HEK293 (cell line): ENCODE measurements around the gene CASP8AP2.

ENCODE experiments used
- KLF10 ChIP-seq: fragments of 450-650 bp; IDR thresholded peaks from 2 replicates; pipeline ENCODE4 v1.5.1; 2018; ENCODE audit warnings: missing biosample characterization, mild to moderate bottlenecking, missing genetic modification characterization
- KLF9 ChIP-seq: fragments of 450-650 bp; formaldehyde crosslinking; IDR thresholded peaks from 2 replicates; pipeline ENCODE4 v1.5.1; 2016; ENCODE audit warnings: missing biosample characterization, missing genetic modification characterization, low read depth
- OSR2 ChIP-seq: fragments of 450-650 bp; formaldehyde crosslinking; IDR thresholded peaks from 2 replicates; pipeline ENCODE4 v1.5.1; 2016; ENCODE audit warnings: missing biosample characterization, missing genetic modification characterization
- PRDM1 ChIP-seq: fragments of 450-650 bp; formaldehyde crosslinking; IDR thresholded peaks from 2 replicates; pipeline ENCODE4; 2016; ENCODE audit warnings: missing biosample characterization, missing genetic modification characterization
- REPIN1 ChIP-seq: fragments of 450-650 bp; formaldehyde crosslinking; IDR thresholded peaks from 2 replicates; pipeline ENCODE4 v1.5.1; 2017; ENCODE audit warnings: missing biosample characterization, missing genetic modification characterization, low read depth
- SP7 ChIP-seq: fragments of 450-650 bp; formaldehyde crosslinking; IDR thresholded peaks from 2 replicates; pipeline ENCODE4 v1.5.1; 2016; ENCODE audit warnings: missing biosample characterization, missing genetic modification characterization
- YY1 ChIP-seq: fragments of 450-650 bp; formaldehyde crosslinking; IDR thresholded peaks from 2 replicates; pipeline ENCODE4 v1.5.1; 2018; ENCODE audit warnings: missing biosample characterization, missing genetic modification characterization
- ZFP69B ChIP-seq: fragments of 450-650 bp; formaldehyde crosslinking; IDR thresholded peaks from 2 replicates; pipeline ENCODE4 v1.5.1; 2016; ENCODE audit warnings: missing biosample characterization, missing genetic modification characterization
- ZNF121 ChIP-seq: fragments of 450-650 bp; formaldehyde crosslinking; IDR thresholded peaks from 2 replicates; pipeline ENCODE4 v1.5.1; 2016; ENCODE audit warnings: missing biosample characterization, missing genetic modification characterization
- ZNF155 ChIP-seq: fragments of 450-650 bp; formaldehyde crosslinking; IDR thresholded peaks from 2 replicates; pipeline ENCODE4 v1.5.1; 2016; ENCODE audit warnings: missing biosample characterization, missing genetic modification characterization
- ZNF2 ChIP-seq: fragments of 450-650 bp; formaldehyde crosslinking; IDR thresholded peaks from 2 replicates; pipeline ENCODE4 v1.5.1; 2016; ENCODE audit warnings: missing biosample characterization, missing genetic modification characterization
- ZNF223 ChIP-seq: fragments of 450-650 bp; formaldehyde crosslinking; IDR thresholded peaks from 2 replicates; pipeline ENCODE4 v1.5.1; 2016; ENCODE audit warnings: missing biosample characterization, missing genetic modification characterization
- ZNF23 ChIP-seq: fragments of 450-650 bp; formaldehyde crosslinking; IDR thresholded peaks from 2 replicates; pipeline ENCODE4 v1.5.1; 2016; ENCODE audit warnings: missing biosample characterization, missing genetic modification characterization, borderline replicate concordance
- ZNF24 ChIP-seq: fragments of 450-650 bp; formaldehyde crosslinking; IDR thresholded peaks from 2 replicates; pipeline ENCODE4 v1.5.1; 2016; ENCODE audit warnings: missing biosample characterization, missing genetic modification characterization
- ZNF266 ChIP-seq: fragments of 450-650 bp; formaldehyde crosslinking; IDR thresholded peaks from 2 replicates; pipeline ENCODE4 v1.5.1; 2016; ENCODE audit warnings: missing biosample characterization, missing genetic modification characterization, low read depth
- ZNF292 ChIP-seq: fragments of 450-650 bp; formaldehyde crosslinking; IDR thresholded peaks from 2 replicates; pipeline ENCODE4 v1.5.1; 2016; ENCODE audit warnings: low read depth, missing biosample characterization, missing genetic modification characterization, borderline replicate concordance
- ZNF311 ChIP-seq: fragments of 450-650 bp; formaldehyde crosslinking; IDR thresholded peaks from 2 replicates; pipeline ENCODE4 v1.5.1; 2017; ENCODE audit warnings: missing biosample characterization, missing genetic modification characterization, borderline replicate concordance
- ZNF37A ChIP-seq: fragments of 450-650 bp; IDR thresholded peaks from 2 replicates; pipeline ENCODE4 v1.5.1; 2018; ENCODE audit warnings: missing biosample characterization, missing genetic modification characterization
- ZNF416 ChIP-seq: fragments of 450-650 bp; formaldehyde crosslinking; IDR thresholded peaks from 2 replicates; pipeline ENCODE4 v1.5.1; 2016; ENCODE audit warnings: missing biosample characterization, missing genetic modification characterization
- ZNF530 ChIP-seq: fragments of 450-650 bp; formaldehyde crosslinking; IDR thresholded peaks from 2 replicates; pipeline ENCODE4 v1.5.1; 2016; ENCODE audit warnings: low read depth, missing biosample characterization, missing genetic modification characterization
- ZNF548 ChIP-seq: fragments of 450-650 bp; formaldehyde crosslinking; IDR thresholded peaks from 2 replicates; pipeline ENCODE4 v1.5.1; 2016; ENCODE audit warnings: missing biosample characterization, missing genetic modification characterization
- ZNF558 ChIP-seq: fragments of 450-650 bp; formaldehyde crosslinking; IDR thresholded peaks from 2 replicates; pipeline ENCODE4 v1.5.1; 2016; ENCODE audit warnings: missing biosample characterization, missing genetic modification characterization
- ZNF600 ChIP-seq: fragments of 450-650 bp; formaldehyde crosslinking; IDR thresholded peaks from 2 replicates; pipeline ENCODE4 v1.5.1; 2016; ENCODE audit warnings: missing biosample characterization, missing genetic modification characterization
- ZNF670 ChIP-seq: fragments of 450-650 bp; formaldehyde crosslinking; IDR thresholded peaks from 2 replicates; pipeline ENCODE4 v1.5.1; 2016; ENCODE audit warnings: missing biosample characterization, missing genetic modification characterization, low read depth
- ZNF776 ChIP-seq: fragments of 450-650 bp; formaldehyde crosslinking; IDR thresholded peaks from 2 replicates; pipeline ENCODE4 v1.5.0; 2017; ENCODE audit warnings: missing biosample characterization, missing genetic modification characterization, borderline replicate concordance
- ZNF843 ChIP-seq: fragments of 450-650 bp; formaldehyde crosslinking; IDR thresholded peaks from 2 replicates; pipeline ENCODE4 v1.5.1; 2016; ENCODE audit warnings: missing biosample characterization, missing genetic modification characterization
- ZXDB ChIP-seq: fragments of 450-650 bp; formaldehyde crosslinking; IDR thresholded peaks from 2 replicates; pipeline ENCODE4 v1.5.1; 2016; ENCODE audit warnings: missing biosample characterization, missing genetic modification characterization
- TF ChIP-seq, protein P1 (sequence below): fragments of 450-650 bp; formaldehyde crosslinking; conservative IDR thresholded peaks from 2 replicates; pipeline ENCODE4 v1.5.1; 2016; ENCODE audit warnings: low read depth, missing biosample characterization, missing genetic modification characterization
- TF ChIP-seq, protein P2 (sequence below): fragments of 450-650 bp; formaldehyde crosslinking; IDR thresholded peaks from 2 replicates; pipeline ENCODE4 v1.5.1; 2016; ENCODE audit warnings: missing biosample characterization, missing genetic modification characterization
- TF ChIP-seq, protein P3 (sequence below): fragments of 450-650 bp; formaldehyde crosslinking; IDR thresholded peaks from 2 replicates; pipeline ENCODE4 v1.5.1; 2017; ENCODE audit warnings: missing biosample characterization, missing genetic modification characterization
- TF ChIP-seq, protein P4 (sequence below): fragments of 450-650 bp; formaldehyde crosslinking; IDR thresholded peaks from 2 replicates; pipeline ENCODE4 v1.5.1; 2016; ENCODE audit warnings: missing biosample characterization, missing genetic modification characterization
- TF ChIP-seq, protein P5 (sequence below): fragments of 450-650 bp; formaldehyde crosslinking; IDR thresholded peaks from 2 replicates; pipeline ENCODE4 v1.5.1; 2017; ENCODE audit warnings: missing biosample characterization, missing genetic modification characterization

CASP8AP2 gene

DNA sequence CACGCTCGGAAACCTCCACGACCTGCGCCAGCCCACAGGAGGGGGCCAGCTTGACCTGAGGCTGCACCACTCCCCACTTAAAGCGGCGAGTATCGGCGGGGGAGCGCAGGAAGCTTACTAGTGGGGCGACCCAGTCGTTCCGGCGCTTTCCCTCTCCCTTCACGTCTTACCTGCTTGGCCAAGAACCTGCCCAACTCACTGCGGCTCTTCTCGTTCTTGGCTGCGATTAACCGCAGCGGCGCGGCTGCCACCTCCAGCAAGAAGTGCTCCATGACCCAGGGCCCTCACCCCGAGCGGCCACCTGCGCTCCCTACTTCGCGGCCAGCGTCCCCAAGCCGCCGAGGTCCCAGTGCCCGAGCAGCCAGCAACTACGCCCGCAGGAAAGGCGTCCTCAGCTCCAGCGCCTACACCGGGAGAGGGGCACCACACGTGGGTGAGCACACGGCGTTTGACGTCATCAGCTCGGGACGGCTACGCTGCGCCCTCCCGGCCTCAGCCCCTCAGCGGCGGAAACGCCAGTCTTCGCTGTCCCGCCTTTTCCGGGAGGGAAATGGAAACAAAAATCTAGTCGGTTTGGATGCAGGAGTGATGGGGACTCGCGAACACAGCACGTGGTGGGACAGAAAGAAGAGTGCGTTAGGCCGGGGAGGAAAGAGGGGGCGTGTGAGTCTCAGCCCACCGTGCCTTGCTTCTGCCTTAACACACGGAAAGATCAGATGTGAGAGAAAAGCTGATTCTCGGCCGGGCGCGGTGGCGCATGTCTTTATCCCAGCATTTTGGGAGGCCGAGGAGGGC is 10.1 kb upstream of the CASP8AP2 start, which contains the start of gene MDN1 (continued):
- TF ChIP-seq, protein P1, sequence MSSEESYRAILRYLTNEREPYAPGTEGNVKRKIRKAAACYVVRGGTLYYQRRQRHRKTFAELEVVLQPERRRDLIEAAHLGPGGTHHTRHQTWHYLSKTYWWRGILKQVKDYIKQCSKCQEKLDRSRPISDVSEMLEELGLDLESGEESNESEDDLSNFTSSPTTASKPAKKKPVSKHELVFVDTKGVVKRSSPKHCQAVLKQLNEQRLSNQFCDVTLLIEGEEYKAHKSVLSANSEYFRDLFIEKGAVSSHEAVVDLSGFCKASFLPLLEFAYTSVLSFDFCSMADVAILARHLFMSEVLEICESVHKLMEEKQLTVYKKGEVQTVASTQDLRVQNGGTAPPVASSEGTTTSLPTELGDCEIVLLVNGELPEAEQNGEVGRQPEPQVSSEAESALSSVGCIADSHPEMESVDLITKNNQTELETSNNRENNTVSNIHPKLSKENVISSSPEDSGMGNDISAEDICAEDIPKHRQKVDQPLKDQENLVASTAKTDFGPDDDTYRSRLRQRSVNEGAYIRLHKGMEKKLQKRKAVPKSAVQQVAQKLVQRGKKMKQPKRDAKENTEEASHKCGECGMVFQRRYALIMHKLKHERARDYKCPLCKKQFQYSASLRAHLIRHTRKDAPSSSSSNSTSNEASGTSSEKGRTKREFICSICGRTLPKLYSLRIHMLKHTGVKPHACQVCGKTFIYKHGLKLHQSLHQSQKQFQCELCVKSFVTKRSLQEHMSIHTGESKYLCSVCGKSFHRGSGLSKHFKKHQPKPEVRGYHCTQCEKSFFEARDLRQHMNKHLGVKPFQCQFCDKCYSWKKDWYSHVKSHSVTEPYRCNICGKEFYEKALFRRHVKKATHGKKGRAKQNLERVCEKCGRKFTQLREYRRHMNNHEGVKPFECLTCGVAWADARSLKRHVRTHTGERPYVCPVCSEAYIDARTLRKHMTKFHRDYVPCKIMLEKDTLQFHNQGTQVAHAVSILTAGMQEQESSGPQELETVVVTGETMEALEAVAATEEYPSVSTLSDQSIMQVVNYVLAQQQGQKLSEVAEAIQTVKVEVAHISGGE (tag by site-specific recombination), result peak; percentile 92
- no peak for TF ChIP-seq ZNF776 (tag by site-specific recombination)
- no peak for TF ChIP-seq KLF10 (tag by site-specific recombination)
- TF ChIP-seq, protein P2, sequence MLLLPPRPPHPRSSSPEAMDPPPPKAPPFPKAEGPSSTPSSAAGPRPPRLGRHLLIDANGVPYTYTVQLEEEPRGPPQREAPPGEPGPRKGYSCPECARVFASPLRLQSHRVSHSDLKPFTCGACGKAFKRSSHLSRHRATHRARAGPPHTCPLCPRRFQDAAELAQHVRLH (tag by site-specific recombination), result peak; percentile 73
- no peak; the same call in none of the 2 replicates for TF ChIP-seq ZNF223 (tag by site-specific recombination)
- no peak for TF ChIP-seq ZNF558 (tag by site-specific recombination)
- TF ChIP-seq, protein P3, sequence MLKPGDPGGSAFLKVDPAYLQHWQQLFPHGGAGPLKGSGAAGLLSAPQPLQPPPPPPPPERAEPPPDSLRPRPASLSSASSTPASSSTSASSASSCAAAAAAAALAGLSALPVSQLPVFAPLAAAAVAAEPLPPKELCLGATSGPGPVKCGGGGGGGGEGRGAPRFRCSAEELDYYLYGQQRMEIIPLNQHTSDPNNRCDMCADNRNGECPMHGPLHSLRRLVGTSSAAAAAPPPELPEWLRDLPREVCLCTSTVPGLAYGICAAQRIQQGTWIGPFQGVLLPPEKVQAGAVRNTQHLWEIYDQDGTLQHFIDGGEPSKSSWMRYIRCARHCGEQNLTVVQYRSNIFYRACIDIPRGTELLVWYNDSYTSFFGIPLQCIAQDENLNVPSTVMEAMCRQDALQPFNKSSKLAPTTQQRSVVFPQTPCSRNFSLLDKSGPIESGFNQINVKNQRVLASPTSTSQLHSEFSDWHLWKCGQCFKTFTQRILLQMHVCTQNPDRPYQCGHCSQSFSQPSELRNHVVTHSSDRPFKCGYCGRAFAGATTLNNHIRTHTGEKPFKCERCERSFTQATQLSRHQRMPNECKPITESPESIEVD, result no peak
- TF ChIP-seq OSR2 (tag by site-specific recombination), result no peak
- TF ChIP-seq ZNF416 (tag by site-specific recombination), result no peak
- TF ChIP-seq, protein P4, sequence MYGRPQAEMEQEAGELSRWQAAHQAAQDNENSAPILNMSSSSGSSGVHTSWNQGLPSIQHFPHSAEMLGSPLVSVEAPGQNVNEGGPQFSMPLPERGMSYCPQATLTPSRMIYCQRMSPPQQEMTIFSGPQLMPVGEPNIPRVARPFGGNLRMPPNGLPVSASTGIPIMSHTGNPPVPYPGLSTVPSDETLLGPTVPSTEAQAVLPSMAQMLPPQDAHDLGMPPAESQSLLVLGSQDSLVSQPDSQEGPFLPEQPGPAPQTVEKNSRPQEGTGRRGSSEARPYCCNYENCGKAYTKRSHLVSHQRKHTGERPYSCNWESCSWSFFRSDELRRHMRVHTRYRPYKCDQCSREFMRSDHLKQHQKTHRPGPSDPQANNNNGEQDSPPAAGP, result 0 out of 2 replicates have a peak, but pooled peaks have one; percentile 76
- peak; percentile 89 for TF ChIP-seq ZXDB
- TF ChIP-seq ZNF121 (tag by site-specific recombination), result 0 out of 2 replicates have a peak, but pooled peaks have one; percentile 13
- TF ChIP-seq ZNF311 (tag by site-specific recombination), result no peak
- TF ChIP-seq ZFP69B, result peak; percentile 89
- TF ChIP-seq ZNF843, result no peak
- no peak for TF ChIP-seq ZNF548 (tag by site-specific recombination)
- TF ChIP-seq ZNF37A (tag by site-specific recombination), result no peak
- TF ChIP-seq YY1 (tag by site-specific recombination), result peak; percentile 69; the same call in 1 of the 2 replicates
- peak; percentile 71 for TF ChIP-seq SP7 (tag by site-specific recombination)
- no peak for TF ChIP-seq ZNF155 (tag by site-specific recombination)
- TF ChIP-seq, protein P5, sequence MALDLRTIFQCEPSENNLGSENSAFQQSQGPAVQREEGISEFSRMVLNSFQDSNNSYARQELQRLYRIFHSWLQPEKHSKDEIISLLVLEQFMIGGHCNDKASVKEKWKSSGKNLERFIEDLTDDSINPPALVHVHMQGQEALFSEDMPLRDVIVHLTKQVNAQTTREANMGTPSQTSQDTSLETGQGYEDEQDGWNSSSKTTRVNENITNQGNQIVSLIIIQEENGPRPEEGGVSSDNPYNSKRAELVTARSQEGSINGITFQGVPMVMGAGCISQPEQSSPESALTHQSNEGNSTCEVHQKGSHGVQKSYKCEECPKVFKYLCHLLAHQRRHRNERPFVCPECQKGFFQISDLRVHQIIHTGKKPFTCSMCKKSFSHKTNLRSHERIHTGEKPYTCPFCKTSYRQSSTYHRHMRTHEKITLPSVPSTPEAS (tag by site-specific recombination), result no peak
- TF ChIP-seq ZNF23 (tag by site-specific recombination), result no peak
- peak; percentile 71 for TF ChIP-seq KLF9 (tag by site-specific recombination)
- TF ChIP-seq ZNF2 (tag by site-specific recombination), result peak; percentile 69; the same call in 1 of the 2 replicates
- TF ChIP-seq ZNF670 (tag by site-specific recombination), result no peak
- TF ChIP-seq REPIN1 (tag by site-specific recombination), result 0 out of 2 replicates have a peak, but pooled peaks have one; percentile 46
- TF ChIP-seq ZNF292, result no peak
- TF ChIP-seq ZNF530, result no peak
- TF ChIP-seq ZNF266, result no peak
- TF ChIP-seq ZNF24 (tag by site-specific recombination), result peak; percentile 44; the same call in 1 of the 2 replicates
- no peak for TF ChIP-seq PRDM1 (tag by site-specific recombination)
- peak; percentile 82 for TF ChIP-seq ZNF600
